ENCODE data around the gene CALR.

- TF ChIP-seq CTCF (IDR thresholded peaks at IDR 0.05) (no peak), POLR2A (IDR thresholded peaks at IDR 0.05) (no peak)
These were observed 55.2 kb downstream of the CALR start for GRCh38 chr19:12993562-12993961.
